NCI-H524 (cell line): ENCODE measurements around the gene ZRANB3.

Experiments
- DNase-seq, 2 experiments: peaks; one replicate each; lab custom pipeline; 2025; lab: John Stamatoyannopoulos, UW

The ZRANB3 gene

DNA sequence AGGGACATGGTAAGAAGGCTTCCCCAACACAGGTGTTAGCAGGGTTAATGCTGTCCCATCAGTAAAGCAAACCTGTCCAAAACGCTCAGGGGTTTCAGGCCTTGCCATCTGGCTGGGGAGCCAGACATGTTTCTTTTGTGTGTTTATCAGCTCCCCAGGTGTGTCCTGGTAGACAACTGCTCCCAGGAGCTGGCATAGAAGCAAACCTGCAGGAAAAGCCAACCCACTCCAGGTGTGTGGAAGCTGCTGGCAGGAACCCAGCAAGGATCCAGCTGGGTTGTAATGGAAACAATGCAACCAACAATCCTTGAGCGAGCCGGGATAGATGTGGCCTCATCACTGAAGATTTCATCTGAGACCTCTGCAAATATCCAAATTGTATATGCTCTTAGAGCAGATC, 355.8 kb downstream of the ZRANB3 start:
- DNase-seq: no peak

- DNase-seq: no peak
Measured at GRCh38 chr2:135174810-135175093, 356.3 kb downstream of the ZRANB3 start.

GRCh38 chr2:135174049-135174809, 356.8 kb downstream of the ZRANB3 start:
- no peak for DNase-seq

GRCh38 chr2:135169900-135170753, 360.9 kb downstream of the ZRANB3 start:
- no peak for DNase-seq

- no peak for DNase-seq
Measured at GRCh38 chr2:135168204-135168856, 362.7 kb downstream of the ZRANB3 start.

GRCh38 chr2:135167273-135167672, 363.7 kb downstream of the ZRANB3 start:
- no peak for DNase-seq

DNA sequence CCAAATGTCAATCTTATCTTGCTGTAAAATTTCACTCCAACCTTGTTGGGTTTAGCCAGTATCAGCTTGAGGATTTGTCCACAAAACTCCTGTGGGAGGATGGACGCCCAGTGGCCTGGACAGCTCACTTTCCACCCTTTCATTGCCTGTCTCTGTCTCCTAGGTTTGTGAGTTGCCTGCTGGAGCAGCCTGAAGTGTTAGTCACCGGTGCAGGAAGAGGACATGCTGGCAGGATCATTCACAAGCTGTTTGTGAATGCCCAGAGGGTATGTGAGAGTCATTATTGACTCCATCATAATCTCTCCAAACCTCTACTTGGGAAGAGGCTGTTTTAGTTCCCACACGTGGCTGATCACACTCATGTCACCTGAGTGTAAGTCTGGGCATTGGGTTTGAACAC, 366.6 kb downstream of the ZRANB3 start:
- DNase-seq: no peak

DNA sequence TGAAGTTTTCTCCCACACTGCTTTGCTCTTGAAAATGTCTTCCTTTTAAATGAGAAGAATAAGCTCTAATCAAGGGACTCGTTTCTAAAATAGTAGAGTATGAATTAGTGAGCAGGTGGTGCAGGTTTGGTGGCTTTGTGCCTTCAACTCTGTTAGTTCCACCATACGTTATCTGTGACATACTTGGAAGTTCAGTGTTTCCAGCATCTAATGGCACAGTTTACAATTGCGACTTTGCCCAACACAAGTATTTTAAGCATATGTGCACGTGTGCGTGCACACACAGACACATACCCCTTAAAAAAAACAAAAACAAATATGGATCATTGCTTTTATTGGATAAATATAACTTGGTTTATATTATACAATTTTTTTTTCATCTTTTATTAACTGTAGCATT, 367.1 kb downstream of the ZRANB3 start:
- no peak for DNase-seq

DNA sequence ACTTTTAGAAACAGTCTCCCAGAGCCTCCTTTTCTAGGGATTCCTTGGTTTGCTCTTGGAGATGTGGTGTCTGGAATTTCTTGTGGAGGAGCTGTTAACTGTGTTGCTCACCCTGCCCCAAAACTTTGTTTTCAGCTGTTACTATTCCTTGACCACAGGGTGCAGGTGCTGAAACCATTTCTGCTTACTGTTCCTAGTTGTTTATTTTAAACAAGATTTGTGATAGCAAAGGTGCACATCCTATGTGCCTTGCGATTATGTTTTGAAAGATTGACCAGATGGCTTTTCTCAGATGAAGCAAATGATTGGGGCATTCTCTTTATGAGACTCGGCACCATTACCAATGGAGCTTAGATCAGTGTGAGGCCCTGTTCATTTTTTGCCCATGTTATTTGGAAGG, 367.7 kb downstream of the ZRANB3 start:
- no peak for DNase-seq

DNA sequence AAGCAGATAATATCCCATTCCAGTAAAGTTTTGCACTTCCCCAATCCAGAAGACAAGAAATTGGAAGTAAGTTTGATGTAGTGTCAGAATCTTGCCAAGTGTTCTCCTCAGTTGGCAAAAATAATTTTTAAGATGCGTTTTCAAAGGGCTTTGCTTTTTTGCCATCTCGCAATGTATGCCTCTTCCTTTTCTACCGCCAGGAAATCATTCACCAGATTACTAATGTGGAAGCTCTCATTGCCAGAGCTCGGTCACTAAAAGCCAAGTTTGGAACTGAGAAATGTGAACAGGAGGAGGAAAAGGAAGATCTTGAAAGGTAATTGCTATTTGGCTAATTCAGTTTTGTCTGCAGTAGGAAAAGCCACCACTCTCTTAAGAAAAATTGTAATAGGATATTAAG, 368.2 kb downstream of the ZRANB3 start:
- no peak for DNase-seq

DNA sequence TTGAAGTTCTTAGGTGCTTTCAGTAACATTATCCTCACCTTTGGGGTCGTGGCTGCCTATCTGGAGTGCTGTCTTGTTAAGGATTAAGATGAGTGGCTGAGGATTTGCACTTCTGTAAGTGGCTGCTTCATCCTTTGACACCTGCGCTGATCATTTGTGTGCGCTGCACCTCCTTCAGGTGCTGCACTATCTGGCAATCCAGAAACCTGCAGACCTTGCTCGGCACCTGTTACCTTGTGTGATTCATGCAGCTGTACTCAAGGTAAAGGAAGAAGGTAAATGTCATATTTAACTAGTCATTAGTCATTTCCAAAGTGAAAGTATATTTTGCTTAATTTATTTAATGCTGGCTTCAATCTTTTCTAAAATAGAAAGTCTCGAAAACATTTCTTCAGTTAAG, 368.6 kb downstream of the ZRANB3 start:
- DNase-seq: peak; percentile 36 to 54

- DNase-seq: no peak
Measured at GRCh38 chr2:135159191-135159590, 371.8 kb downstream of the ZRANB3 start.

DNA sequence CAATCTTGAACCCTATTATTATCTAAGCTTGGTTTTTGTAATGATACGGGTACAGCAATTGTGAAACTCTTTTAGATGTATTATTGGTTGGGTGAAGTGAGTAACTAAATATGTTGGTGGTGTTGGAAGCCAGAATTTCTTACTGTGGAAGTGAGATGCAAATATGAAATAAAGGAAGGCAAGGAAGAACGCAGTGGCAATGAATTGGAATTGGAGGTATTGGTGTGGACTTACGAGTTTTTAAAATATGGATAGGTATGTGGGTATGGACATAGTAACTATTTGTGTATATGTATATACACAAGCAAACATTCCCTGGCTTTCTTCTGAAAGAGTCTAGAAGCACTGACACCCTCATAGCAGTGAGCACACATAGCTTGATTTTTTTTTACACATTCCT, 373.2 kb downstream of the ZRANB3 start:
- no peak for DNase-seq

DNA sequence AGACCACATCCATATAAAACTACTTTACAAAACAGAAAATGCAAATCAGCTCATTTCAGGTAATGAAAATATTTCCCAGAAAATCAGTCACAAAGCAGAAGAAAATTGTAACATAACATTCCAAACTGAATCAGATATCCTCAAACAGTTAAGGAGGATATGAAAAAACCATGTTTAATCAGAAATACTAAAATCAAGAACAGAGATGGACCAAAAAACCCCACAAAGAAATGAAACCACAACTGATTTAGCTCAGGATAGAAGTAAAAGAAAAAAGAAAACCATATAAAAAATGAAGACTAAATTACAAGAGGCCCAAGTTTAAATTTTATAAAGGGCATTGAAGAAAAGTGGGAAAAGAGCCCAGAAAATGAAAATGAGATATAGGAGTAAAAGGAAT, 376.1 kb downstream of the ZRANB3 start:
- DNase-seq: no peak

GRCh38 chr2:135152361-135152760, 378.7 kb downstream of the ZRANB3 start:
- no peak for DNase-seq

DNA sequence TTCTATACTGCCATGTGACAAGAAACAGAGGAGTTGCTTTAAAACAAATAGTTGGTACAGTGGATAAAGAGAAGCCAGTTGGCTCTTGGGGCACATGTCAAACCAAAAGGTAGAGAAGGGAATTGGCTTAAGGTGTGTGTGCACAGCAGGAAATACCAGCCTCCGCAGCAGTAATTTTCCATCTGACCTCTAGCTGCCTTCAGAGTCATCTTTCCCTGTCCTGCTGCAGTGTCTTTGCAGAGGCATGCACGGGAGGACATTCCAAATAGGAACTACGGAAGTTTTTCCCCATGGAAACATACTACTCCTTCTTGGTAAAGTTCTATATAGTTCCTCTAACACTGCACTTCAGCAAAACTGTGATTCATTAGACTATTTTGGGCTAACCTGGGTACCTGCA, 379.4 kb downstream of the ZRANB3 start:
- DNase-seq: no peak

DNA sequence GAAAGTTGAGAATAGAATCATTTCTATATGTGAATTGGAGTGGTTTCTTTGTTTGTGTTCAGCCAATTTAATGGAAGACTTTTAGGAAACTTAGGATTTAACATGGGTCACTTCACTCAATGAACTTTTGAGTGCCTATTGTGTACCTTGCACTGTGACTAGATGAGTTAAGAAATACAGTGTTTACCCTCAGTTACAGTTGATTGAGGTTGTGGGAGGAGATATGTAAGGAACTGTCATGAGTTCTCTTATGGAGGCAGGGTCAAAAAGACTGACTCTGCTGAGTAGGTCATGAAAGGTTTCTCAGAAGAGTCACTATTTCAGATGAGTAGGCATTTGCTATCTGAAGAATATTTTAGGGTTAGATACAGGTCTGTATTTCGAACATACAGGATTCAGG, 380.3 kb downstream of the ZRANB3 start:
- no peak for DNase-seq

- DNase-seq: no peak
Measured at GRCh38 chr2:135149251-135149650, 381.8 kb downstream of the ZRANB3 start.

GRCh38 chr2:135144343-135144742, 386.7 kb downstream of the ZRANB3 start:
- DNase-seq: no peak

GRCh38 chr2:135142323-135142722, 388.7 kb downstream of the ZRANB3 start:
- DNase-seq: no peak

GRCh38 chr2:135140606-135141005, 390.4 kb downstream of the ZRANB3 start:
- no peak for DNase-seq

DNA sequence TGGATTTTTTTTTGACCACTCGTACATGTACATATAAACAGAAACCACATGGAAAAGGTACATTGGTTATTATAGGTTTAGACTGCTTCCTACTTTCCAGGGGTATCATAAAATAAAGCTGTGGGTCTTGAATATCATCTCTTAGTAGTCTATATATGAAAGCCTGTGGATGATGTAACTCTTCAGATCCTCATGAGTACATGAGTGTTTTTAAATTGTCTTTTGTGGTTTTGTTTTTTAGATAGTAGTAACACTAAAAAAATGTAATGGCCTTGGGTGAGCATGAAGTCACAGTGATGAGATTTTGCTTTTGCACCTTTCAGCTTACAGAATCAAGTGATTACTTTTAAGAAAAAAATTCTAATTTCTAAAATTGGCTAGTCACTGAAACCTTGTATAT, 398.7 kb downstream of the ZRANB3 start:
- DNase-seq: no peak

- no peak for DNase-seq
Measured at GRCh38 chr2:135130751-135131150, 400.3 kb downstream of the ZRANB3 start.
